MG63 (cell line): ENCODE measurements around the gene USP26. TPM values are rescaled to one million over a fixed set of nuclear protein-coding genes. Genes with fewer than 3 reads are reported as not detected.
"Not testable (repeated sequence)": the region's sequence is repeated elsewhere in the genome, so short reads cannot be mapped to it uniquely, and the experiment has no call there.

ENCODE experiments used
- DNase-seq: peaks from one replicate; pipeline ENCODE4 v3.0.0-alpha.2; 2020
- H3K27me3 ChIP-seq: fragments of 250-450 bp; sonication (Bioruptor Pico); 2 replicates; pipeline ENCODE4 v1.5.1; 2020; ENCODE audit warnings: mild to moderate bottlenecking, moderate library complexity
- H3K36me3 ChIP-seq: fragments of 250-450 bp; sonication (Bioruptor Pico); 2 replicates; pipeline ENCODE4 v1.5.1; 2020; ENCODE audit warnings: mild to moderate bottlenecking, moderate library complexity
- H3K4me3 ChIP-seq: fragments of 250-450 bp; sonication (Bioruptor Pico); 2 replicates; pipeline ENCODE4 v1.5.1; 2020; ENCODE audit warnings: mild to moderate bottlenecking, moderate library complexity
- H3K9me3 ChIP-seq: fragments of 250-450 bp; sonication (Bioruptor Pico); 2 replicates; pipeline ENCODE4 v1.5.1; 2020; ENCODE audit warnings: mild to moderate bottlenecking, moderate library complexity
- total RNA-seq: library from RNA; depleted of rRNA; stranded (reverse); fragments of >200 nt; shearing (Covaris generic); gene quantifications from 2 replicates; pipeline ENCODE4 v1.2.3, GENCODE V29; 2014; ENCODE audit warnings: low replicate concordance

Gene USP26
- total RNA-seq, 1 experiment from 2014 or later: not detected

DNA sequence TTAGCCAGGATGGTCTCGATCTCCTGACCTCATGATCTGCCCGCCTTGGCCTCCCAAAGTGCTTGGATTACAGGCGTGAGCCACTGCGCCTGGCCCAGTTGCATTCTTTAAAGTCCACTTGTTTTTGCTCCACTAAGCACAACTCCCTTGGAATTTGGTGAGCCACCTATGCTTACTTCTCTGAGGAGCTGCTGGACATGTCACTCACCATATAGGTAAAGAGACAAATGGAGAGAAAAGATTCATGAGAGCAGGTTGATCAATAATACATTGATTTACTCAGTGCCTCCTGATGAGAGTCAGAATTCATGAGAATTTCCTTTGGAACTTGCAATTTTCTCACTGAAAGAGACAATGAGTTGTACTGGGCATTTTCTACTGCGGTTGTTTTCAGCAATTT, 48.2 kb downstream of the USP26 start:
- H3K27me3 ChIP-seq: no peaks in the 10 kb centered on the region
- H3K36me3 ChIP-seq: no peaks in the 10 kb centered on the region
- no peaks in the 10 kb centered on the region for H3K9me3 ChIP-seq
- no peak overlapping the region for H3K4me3 ChIP-seq
- no peak for DNase-seq

DNA sequence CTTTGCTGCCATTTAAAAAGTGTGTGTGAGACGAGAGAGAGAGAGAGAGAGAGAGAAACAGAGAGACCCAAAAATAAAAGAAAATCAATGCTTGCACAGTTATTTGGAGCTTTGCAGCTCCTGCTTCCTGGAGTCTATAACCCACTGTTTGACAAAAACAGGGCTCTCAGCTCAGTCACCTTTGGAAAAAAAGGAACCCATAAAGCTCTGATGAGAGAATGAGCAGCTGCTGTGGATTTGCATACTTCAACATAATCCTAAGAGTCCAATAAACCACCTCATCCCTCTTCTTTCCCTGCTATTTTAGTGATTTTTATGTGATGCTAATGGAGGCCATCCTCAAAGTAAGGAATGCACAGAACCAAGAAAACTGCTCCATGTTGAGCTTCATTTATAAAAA, 50.3 kb downstream of the USP26 start:
- no peaks in the 10 kb centered on the region for H3K9me3 ChIP-seq
- H3K4me3 ChIP-seq: no peak overlapping the region
- no peaks in the 10 kb centered on the region for H3K36me3 ChIP-seq
- DNase-seq: no peak
- H3K27me3 ChIP-seq: no peaks in the 10 kb centered on the region

DNA sequence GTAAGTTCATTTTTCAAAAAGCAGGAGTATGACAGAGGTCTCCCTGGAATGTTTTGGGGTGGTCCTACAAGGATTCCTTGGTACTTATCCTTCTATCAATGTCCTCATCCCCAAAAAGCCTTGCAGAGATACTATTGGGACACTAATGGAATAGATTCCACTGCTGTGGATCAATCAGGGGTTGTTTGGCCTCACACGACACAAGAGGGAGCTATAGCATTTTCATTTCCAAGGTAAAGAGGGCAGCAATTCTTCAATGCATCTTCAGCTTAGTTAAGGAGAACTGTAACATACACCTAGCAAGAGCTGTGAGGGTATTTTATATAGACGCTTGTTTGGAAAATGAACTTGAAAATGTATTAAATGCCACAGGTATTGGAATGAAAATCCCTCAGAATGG, 50.9 kb downstream of the USP26 start:
- H3K27me3 ChIP-seq: no peaks in the 10 kb centered on the region
- H3K4me3 ChIP-seq: no peak overlapping the region
- DNase-seq: no peak
- H3K36me3 ChIP-seq: no peaks in the 10 kb centered on the region
- H3K9me3 ChIP-seq: no peaks in the 10 kb centered on the region

DNA sequence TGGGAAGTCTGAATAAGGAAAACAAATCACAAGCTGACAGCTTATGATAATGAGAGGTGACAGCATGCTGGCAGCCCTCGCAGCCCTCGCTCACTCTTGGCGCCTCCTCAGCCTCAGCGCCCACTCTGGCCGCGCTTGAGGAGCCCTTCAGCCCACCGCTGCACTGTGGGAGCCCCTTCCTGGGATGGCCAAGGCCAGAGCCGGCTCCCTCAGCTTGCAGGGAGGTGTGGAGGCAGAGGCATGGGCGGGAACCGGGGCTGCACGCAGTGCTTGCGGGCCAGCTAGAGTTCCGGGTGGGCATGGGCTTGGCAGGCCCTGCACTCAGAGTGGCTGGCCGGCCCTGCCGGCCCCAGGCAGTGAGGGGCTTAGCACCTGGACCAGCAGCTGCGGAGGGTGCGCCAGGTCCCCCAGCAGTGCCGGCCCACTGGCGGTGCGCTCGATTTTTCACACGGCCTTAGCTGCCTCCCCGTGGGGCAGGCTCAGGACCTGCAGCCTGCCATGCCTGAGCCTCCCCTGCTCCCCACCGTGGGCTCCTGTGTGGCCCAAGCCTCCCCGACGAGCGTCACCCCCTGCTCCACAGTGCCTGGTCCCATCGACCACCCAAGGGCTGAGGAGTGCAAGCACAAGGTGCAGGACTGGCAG, 52.6 kb downstream of the USP26 start:
- not testable (repeated sequence) for H3K27me3 ChIP-seq, H3K4me3 ChIP-seq, H3K36me3 ChIP-seq, DNase-seq, H3K9me3 ChIP-seq

DNA sequence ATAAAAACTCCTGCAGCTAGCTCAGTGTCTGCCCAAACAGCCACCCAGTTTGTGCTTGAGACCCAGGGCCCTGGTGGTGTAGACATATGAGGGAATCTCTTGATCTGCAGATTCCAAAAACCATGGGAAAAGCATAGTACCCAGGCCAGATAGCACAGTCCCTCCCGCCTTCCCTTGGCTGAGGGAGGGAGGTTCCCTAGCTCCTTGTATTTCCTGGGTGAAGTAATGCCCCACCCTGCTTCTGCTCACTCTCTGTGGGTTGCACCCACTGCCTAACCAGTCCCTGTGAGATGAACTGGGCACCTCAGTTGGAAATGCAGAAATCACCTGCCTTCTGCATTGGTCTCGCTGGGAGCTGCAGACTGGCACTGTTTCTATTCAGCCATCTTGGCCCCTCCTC, 54.6 kb downstream of the USP26 start:
- Histone ChIP-seq H3K27me3 (no peaks in the 10 kb centered on the region), H3K4me3 (no peak overlapping the region), H3K9me3 (no peaks in the 10 kb centered on the region), H3K36me3 (no peaks in the 10 kb centered on the region)
- DNase-seq: no peak

DNA sequence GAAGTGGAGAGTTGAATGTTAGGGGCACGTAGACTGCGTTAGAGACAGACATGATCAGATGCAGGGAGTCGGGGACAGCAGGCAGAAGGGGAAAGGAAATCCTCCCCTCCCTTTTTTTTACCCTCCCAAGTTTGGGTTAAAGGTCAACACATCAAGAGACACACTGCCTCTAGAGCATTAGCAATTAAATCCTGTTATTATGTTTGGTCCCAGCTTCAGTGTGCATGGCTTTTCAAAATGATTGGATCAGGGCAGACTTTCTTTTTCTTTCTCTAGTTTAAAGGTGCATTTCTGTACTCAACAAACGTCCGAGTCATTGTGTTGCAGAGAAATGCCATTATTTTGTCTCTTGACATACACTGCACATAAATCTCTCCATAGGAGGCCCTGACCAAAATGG, 63.9 kb downstream of the USP26 start:
- no peak for DNase-seq
- H3K27me3 ChIP-seq: no peaks in the 10 kb centered on the region
- no peaks in the 10 kb centered on the region for H3K9me3 ChIP-seq
- H3K4me3 ChIP-seq: no peak overlapping the region
- no peaks in the 10 kb centered on the region for H3K36me3 ChIP-seq

DNA sequence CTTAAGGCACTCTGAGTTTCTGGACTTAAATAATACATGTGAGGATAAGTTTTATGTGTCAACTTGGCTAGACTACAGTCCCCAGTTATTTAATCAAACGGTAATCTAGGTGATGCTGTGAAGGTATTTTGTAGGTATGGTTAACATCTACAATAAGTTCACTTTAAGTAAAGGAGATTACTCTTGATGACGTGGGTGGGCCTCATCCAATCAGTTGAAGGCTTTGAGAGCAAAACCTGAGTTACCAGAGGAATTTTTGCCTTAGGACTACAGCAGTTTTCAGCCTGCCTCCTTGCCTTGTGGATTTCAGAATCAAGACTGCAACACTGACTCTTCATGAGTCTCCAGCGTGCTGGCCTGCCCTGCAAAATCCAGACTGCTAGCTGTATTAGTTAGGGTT, 78.7 kb downstream of the USP26 start:
- Histone ChIP-seq H3K27me3 (no peaks in the 10 kb centered on the region), H3K9me3 (no peaks in the 10 kb centered on the region), H3K4me3 (no peak overlapping the region), H3K36me3 (no peaks in the 10 kb centered on the region)
- DNase-seq: no peak

DNA sequence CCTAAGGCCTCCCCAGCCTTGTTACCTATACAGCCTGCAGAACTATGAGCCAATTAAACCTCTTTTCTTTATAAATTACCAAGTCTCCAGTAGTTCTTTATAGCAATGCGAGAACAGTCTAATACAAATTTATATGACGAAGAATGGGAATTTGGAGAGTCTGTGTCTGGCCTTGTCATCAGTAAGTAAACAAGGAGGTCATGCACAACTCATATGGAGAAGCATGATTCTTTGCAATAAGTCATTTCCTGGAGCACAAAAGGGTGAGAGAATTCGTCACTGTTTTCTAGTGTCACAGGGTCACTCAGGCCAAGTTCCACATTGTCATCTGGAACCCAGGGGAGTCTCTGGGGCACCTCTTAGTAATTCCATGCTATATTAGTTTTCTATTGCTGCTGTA, 89.5 kb downstream of the USP26 start:
- Histone ChIP-seq H3K27me3 (no peaks in the 10 kb centered on the region), H3K36me3 (no peaks in the 10 kb centered on the region), H3K9me3 (no peaks in the 10 kb centered on the region), H3K4me3 (no peak overlapping the region)
- DNase-seq: no peak

DNA sequence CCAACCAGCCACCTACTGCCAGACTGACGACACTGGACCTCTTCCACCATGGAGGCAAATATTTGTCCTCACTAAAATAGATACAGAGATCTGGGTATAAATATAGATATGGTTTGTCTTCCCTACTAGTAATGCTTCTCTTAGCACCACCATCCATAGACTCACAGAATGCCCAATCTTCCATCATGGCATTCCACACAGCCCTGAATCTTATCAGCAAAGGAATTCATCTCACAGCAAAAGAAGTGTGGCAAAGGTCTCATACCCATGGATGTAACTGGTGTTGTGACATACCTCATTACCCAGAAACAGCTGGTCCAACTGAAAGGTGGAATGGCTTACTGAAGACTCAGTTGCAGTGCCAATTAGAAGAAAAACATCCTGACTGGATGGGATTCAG, 91.3 kb downstream of the USP26 start:
- no peak overlapping the region for H3K4me3 ChIP-seq
- no peak for DNase-seq
- H3K9me3 ChIP-seq: no peaks in the 10 kb centered on the region
- no peaks in the 10 kb centered on the region for H3K27me3 ChIP-seq
- no peaks in the 10 kb centered on the region for H3K36me3 ChIP-seq

DNA sequence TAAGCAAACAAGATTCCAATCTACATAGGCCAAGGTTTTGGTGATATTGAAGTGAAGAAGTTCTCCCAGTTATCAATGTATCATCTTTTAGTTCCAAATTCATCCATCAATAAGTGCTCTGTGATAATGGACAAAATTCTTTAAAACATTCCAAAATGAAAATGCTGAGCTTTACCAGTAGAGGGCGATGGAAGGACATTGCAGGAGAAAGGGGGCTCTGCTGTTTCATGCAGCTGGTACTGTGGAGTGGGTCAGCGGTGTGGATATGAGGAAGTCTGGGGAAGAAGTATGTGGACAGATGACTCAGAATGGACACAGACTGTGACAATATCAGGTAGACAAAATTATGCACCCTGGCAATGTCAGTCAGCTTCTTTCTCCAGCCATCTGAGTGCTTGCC, 91.9 kb downstream of the USP26 start:
- Histone ChIP-seq H3K4me3 (no peak overlapping the region), H3K36me3 (no peaks in the 10 kb centered on the region), H3K27me3 (no peaks in the 10 kb centered on the region), H3K9me3 (no peaks in the 10 kb centered on the region)
- no peak for DNase-seq

DNA sequence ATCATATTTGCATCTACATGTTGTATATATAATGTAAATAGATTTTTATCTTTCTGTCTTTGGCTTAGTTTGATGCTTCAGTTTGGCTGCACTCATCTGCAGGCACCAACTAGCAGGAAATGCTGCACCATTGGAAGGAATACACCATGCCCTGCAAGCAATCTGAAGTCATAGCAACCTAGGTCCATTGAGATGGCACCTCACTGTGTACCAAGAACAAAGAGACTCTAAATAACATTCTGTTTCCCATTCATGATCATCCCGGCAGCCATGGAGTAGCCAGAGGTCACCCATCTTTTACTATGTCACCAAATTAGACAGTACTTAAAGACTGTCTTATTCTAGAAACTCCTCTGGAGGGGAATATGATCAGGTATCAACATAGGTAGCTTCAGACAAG, 97.7 kb downstream of the USP26 start:
- Histone ChIP-seq H3K9me3 (no peaks in the 10 kb centered on the region), H3K36me3 (no peaks in the 10 kb centered on the region), H3K4me3 (no peak overlapping the region), H3K27me3 (no peaks in the 10 kb centered on the region)
- DNase-seq: no peak

DNA sequence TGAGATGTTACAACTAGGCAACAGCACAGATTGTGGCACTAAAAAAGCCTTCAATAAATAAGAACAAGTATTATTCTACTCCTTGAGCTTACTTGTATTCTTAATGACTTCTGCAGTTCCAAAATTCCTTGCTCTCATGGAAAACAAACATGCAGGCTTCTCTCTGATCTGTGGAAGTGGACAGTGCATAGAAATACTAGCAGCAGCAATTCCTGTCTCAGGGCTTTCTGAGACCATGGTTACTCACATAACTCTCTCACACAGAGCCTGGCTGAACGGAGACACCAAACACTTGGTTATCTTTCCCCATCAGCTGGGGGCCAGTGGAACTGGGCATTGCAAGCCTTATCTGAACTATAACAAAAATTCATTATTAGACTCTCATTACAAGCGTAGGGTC, 106.1 kb downstream of the USP26 start:
- Histone ChIP-seq H3K9me3 (no peaks in the 10 kb centered on the region), H3K27me3 (no peaks in the 10 kb centered on the region), H3K36me3 (no peaks in the 10 kb centered on the region), H3K4me3 (no peak overlapping the region)
- DNase-seq: no peak

DNA sequence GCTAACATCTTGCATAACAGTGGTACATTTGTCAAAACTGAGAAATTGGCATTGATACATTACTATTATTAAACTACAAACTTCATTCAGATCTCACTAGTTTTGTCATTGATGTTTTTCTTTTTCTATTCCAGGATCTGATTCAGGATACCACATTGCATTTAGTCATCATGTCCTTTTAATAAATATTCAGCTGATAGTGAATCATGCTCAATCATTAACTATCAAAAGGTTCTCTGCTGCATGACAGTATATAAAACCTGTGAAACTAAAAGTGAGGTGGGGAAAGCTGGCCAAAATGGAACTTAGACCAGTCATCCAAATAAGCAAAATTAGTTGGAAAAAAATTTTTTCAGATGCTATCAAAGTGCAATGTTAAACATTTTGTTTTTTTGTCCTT, 110.4 kb downstream of the USP26 start:
- no peak for DNase-seq
- H3K27me3 ChIP-seq: no peaks in the 10 kb centered on the region
- no peaks in the 10 kb centered on the region for H3K9me3 ChIP-seq
- no peak overlapping the region for H3K4me3 ChIP-seq
- H3K36me3 ChIP-seq: no peaks in the 10 kb centered on the region

DNA sequence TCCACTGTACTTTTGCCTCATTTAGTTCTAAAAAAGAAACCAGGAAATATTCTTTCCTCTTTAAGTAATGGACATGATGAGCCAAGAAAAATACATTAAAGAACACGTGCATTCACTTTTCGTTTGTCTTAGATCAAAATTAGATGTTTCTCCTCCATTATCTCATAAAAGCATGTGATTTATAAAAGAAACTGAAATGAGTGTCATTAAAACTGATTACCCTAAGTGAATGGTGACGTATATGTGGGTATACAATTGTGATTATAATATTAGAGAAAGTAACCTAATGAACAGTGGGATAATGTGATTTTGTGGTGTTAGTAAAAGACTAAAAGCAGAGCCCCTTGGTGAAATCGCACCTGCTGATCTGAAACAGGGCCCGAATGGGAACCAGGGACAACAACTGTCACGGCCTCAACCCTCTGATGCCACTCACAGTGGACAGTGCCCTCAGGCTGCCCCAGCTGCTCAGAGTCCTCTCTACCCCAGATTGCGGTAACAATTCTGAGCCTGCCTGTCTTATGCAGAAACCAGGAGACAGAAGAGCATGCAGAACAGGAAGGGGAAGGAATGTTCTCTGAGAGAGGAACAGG, 112.8 kb downstream of the USP26 start:
- H3K4me3 ChIP-seq: no peak overlapping the region
- DNase-seq: no peak

DNA sequence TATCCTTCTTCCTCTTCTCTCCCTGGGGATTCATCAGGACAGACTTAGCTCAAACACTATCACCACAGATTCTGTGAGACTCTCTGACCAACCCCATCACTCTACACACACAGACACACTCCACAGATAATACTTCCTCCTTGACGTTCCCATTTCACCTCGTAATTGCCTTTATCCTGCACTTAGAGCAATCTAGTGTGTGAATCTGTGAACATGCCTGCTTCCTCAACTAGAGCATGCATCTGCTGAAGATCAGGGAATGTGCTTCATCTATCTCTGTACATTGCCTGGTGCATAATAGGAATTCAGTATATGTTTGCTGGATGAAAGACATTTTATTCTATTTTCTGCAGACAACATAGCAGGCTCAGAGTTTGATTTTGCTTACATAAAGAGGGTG, 113.4 kb downstream of the USP26 start:
- DNase-seq: no peak
- Histone ChIP-seq H3K27me3 (no peaks in the 10 kb centered on the region), H3K9me3 (no peaks in the 10 kb centered on the region), H3K36me3 (no peaks in the 10 kb centered on the region), H3K4me3 (no peak overlapping the region)

More for the DNA sequence above, 112.8 kb downstream of the USP26 start:
- H3K27me3 ChIP-seq: no peaks in the 10 kb centered on the region
- H3K36me3 ChIP-seq: no peaks in the 10 kb centered on the region
- H3K9me3 ChIP-seq: no peaks in the 10 kb centered on the region

DNA sequence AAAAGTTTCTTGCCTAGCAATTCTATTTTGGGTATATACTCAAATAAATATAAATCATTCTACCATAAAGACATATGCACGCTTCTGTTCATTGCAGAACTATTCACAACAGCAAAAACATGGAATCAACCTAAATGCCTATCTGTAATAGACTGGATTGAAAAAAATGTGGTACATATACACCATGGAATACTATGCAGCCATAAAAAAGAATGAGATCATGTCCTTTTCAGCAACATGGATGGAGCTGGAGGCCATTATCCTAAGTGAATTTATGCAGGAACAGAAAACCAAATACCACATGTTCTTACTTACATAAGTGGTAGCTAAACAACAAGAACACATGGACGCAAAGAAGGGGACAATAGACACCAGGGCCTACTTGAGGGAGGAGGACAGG, 116.9 kb downstream of the USP26 start:
- not testable (repeated sequence) for H3K27me3 ChIP-seq, H3K36me3 ChIP-seq, H3K4me3 ChIP-seq, H3K9me3 ChIP-seq, DNase-seq
